ENCODE results near the gene ZNF217.
"Not testable (repeated sequence)": the region's sequence is repeated elsewhere in the genome, so short reads cannot be mapped to it uniquely, and the experiment has no call there.

Gene ZNF217

DNA sequence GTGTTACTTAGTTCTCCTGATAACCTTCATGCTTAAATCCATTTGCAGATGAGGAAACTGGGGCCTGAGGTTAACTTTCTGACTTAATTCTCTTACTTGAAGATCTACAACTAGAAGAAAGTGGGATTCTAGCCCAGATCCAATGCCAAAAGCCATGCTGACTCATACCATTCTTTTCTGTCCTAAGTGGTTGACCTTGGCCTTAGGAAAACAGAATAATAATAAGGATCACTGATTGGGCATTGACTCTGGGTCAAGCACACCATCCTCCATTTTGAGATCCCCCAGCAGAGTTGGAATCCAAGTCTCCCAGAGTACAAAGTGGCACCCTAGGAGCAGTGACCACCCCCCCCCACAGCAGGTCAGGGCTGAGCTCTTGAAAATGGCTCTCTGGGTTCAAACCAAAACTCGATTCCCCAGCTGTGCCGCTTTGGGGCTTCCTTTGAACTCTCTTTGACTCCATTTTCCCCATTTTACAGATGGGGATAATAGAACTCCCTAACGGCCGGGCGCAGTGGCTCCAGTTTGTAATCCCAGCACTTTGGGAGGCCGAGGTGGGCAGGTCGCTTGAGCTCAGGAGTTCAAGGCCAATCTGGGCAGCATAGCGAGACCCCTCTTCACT is 12.8 kb upstream of the ZNF217 start:
- no peaks in the 10 kb centered on the region for H3K9me2 ChIP-seq (replicated peaks; ENCODE audit: low read depth, low read length)
- no peaks in the 10 kb centered on the region for H3K9me3 ChIP-seq (ENCODE audit: insufficient read depth, low read depth, low read length)
- peak overlapping the region; percentile 37 for H3K4me2 ChIP-seq (ENCODE audit: low read depth, low read length, poor library complexity, severe bottlenecking)
- peaks cover 28% of the 10 kb centered on the region for H3K4me1 ChIP-seq (ENCODE audit: insufficient read depth, low read length, poor library complexity, severe bottlenecking)
- H3K36me3 ChIP-seq (ENCODE audit: insufficient read depth, low read length), result no peaks in the 10 kb centered on the region
- no peak overlapping the region for H3K9ac ChIP-seq (ENCODE audit: low read depth, low read length, poor library complexity, severe bottlenecking)
- H3K79me2 ChIP-seq (ENCODE audit: insufficient read depth, low read length), result peaks cover 21% of the 10 kb centered on the region
- TF ChIP-seq EZH2phosphoT487 (IDR thresholded peaks at IDR 0.05; ENCODE audit: borderline replicate concordance), result no peak
- TF ChIP-seq, protein P1, sequence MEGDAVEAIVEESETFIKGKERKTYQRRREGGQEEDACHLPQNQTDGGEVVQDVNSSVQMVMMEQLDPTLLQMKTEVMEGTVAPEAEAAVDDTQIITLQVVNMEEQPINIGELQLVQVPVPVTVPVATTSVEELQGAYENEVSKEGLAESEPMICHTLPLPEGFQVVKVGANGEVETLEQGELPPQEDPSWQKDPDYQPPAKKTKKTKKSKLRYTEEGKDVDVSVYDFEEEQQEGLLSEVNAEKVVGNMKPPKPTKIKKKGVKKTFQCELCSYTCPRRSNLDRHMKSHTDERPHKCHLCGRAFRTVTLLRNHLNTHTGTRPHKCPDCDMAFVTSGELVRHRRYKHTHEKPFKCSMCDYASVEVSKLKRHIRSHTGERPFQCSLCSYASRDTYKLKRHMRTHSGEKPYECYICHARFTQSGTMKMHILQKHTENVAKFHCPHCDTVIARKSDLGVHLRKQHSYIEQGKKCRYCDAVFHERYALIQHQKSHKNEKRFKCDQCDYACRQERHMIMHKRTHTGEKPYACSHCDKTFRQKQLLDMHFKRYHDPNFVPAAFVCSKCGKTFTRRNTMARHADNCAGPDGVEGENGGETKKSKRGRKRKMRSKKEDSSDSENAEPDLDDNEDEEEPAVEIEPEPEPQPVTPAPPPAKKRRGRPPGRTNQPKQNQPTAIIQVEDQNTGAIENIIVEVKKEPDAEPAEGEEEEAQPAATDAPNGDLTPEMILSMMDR (conservative IDR thresholded peaks at IDR 0.05; ENCODE audit: low read length), result no peak
- H4K20me1 ChIP-seq (ENCODE audit: insufficient read depth, low read length, poor library complexity, severe bottlenecking), result no peaks in the 10 kb centered on the region
- no peak overlapping the region for H2AFZ ChIP-seq (ENCODE audit: low read length)
- H3K4me3 ChIP-seq (ENCODE audit: low read length, poor library complexity, severe bottlenecking), result no peak overlapping the region
- H3K27me3 ChIP-seq (ENCODE audit: insufficient read depth, low read length, poor library complexity, severe bottlenecking), result no peaks in the 10 kb centered on the region
- H3F3A ChIP-seq (ENCODE audit: low read depth), result no peaks in the 10 kb centered on the region

DNA sequence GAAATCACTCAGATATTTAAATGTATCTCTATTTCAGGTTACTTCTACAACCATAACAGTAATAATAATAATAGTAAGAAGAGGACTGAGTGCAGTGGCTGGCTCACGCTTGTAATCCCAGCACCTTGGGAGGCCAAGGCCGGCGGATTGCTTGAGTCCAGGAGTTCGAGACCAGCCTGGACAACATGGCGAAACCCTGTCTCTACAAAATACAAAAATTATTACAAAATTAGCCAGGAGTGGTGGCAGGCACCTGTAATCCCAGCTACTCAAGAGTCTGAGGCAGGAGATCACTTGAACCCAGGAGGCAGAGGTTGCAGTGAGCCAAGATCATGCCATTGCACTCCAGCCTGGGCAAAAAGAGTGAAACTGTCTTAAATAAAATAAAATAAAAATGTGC is 11.8 kb upstream of the ZNF217 start:
- H3K4me3 ChIP-seq (ENCODE audit: low read length, poor library complexity, severe bottlenecking); H3K4me2 ChIP-seq (ENCODE audit: low read depth, low read length, poor library complexity, severe bottlenecking); H3K27me3 ChIP-seq (ENCODE audit: insufficient read depth, low read length, poor library complexity, severe bottlenecking); H3K9me2 ChIP-seq (replicated peaks; ENCODE audit: low read depth, low read length); H3K9me3 ChIP-seq (ENCODE audit: insufficient read depth, low read depth, low read length); H2AFZ ChIP-seq (ENCODE audit: low read length); H3F3A ChIP-seq (ENCODE audit: low read depth); H3K36me3 ChIP-seq (ENCODE audit: insufficient read depth, low read length); H3K9ac ChIP-seq (ENCODE audit: low read depth, low read length, poor library complexity, severe bottlenecking); H4K20me1 ChIP-seq (ENCODE audit: insufficient read depth, low read length, poor library complexity, severe bottlenecking): not testable (repeated sequence)
- peaks cover 25% of the 10 kb centered on the region for H3K79me2 ChIP-seq (ENCODE audit: insufficient read depth, low read length)
- H3K4me1 ChIP-seq (ENCODE audit: insufficient read depth, low read length, poor library complexity, severe bottlenecking), result peaks cover 25% of the 10 kb centered on the region

DNA sequence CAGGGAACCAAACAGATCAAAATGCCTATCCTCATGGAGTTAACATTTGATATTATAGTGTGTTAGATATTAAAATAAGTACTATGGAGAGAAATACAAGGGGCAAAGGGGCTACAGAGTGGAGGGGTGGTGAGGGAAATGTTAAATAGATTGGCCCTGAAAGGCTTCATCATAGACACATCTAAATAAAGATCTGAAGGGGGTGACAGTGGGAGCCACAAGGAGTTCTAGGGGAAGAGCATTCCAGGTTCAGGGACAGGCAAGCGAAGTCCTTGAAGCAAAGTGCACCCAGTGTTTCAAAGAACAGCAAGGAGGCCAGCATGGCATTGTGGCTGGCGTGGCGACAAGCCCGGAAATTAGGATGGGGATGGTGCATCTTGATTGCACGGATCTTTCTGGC is 11.2 kb upstream of the ZNF217 start:
- not testable (repeated sequence) for H3K4me3 ChIP-seq (ENCODE audit: low read length, poor library complexity, severe bottlenecking); H2AFZ ChIP-seq (ENCODE audit: low read length); H3K27me3 ChIP-seq (ENCODE audit: insufficient read depth, low read length, poor library complexity, severe bottlenecking); H3K4me2 ChIP-seq (ENCODE audit: low read depth, low read length, poor library complexity, severe bottlenecking); H3K9me3 ChIP-seq (ENCODE audit: insufficient read depth, low read depth, low read length); H3F3A ChIP-seq (ENCODE audit: low read depth); H3K9ac ChIP-seq (ENCODE audit: low read depth, low read length, poor library complexity, severe bottlenecking); H4K20me1 ChIP-seq (ENCODE audit: insufficient read depth, low read length, poor library complexity, severe bottlenecking); H3K36me3 ChIP-seq (ENCODE audit: insufficient read depth, low read length); H3K9me2 ChIP-seq (replicated peaks; ENCODE audit: low read depth, low read length)
- Histone ChIP-seq H3K4me1 (ENCODE audit: insufficient read depth, low read length, poor library complexity, severe bottlenecking) (peaks cover 20% of the 10 kb centered on the region), H3K79me2 (ENCODE audit: insufficient read depth, low read length) (peaks cover 28% of the 10 kb centered on the region)

DNA sequence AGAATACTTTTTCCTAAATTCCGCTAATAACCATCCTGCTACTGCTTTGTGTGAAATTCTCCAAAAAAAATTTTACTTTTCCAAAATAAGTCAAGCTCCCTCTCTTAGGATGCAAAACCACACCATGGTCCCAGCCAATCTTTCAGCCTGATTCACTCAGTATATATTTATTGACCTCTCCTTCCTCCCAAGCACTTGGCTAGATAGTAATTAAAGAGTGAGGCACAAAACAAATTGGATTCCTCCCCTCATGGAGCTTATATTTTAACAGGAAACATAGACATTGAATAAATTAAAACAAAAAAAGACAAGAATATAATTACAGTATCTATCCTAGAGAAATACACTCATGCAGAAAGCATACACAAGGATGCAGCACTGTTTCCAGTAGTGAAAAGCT is 9.0 kb upstream of the ZNF217 start:
- no peaks in the 10 kb centered on the region for H3K36me3 ChIP-seq (ENCODE audit: insufficient read depth, low read length)
- TF ChIP-seq, protein P1 (conservative IDR thresholded peaks at IDR 0.05; ENCODE audit: low read length), result no peak
- no peak for TF ChIP-seq EZH2phosphoT487 (IDR thresholded peaks at IDR 0.05; ENCODE audit: borderline replicate concordance)
- H3K79me2 ChIP-seq (ENCODE audit: insufficient read depth, low read length), result peaks cover 23% of the 10 kb centered on the region; the same call in 1 of the 2 replicates
- no peak overlapping the region for H2AFZ ChIP-seq (ENCODE audit: low read length)
- H3K4me1 ChIP-seq (ENCODE audit: insufficient read depth, low read length, poor library complexity, severe bottlenecking), result peaks cover 21% of the 10 kb centered on the region
- no peaks in the 10 kb centered on the region for H4K20me1 ChIP-seq (ENCODE audit: insufficient read depth, low read length, poor library complexity, severe bottlenecking)
- no peaks in the 10 kb centered on the region for H3K9me3 ChIP-seq (ENCODE audit: insufficient read depth, low read depth, low read length)
- H3K9ac ChIP-seq (ENCODE audit: low read depth, low read length, poor library complexity, severe bottlenecking), result no peak overlapping the region
- H3K4me3 ChIP-seq (ENCODE audit: low read length, poor library complexity, severe bottlenecking), result no peak overlapping the region
- H3F3A ChIP-seq (ENCODE audit: low read depth), result no peaks in the 10 kb centered on the region
- H3K9me2 ChIP-seq (replicated peaks; ENCODE audit: low read depth, low read length), result no peaks in the 10 kb centered on the region
- no peak overlapping the region for H3K4me2 ChIP-seq (ENCODE audit: low read depth, low read length, poor library complexity, severe bottlenecking)
- no peaks in the 10 kb centered on the region for H3K27me3 ChIP-seq (ENCODE audit: insufficient read depth, low read length, poor library complexity, severe bottlenecking)

All from Loucy (cell line).